CD14-positive monocyte (primary cell): ENCODE data around the gene CSTF1. TPM values are rescaled to one million over a fixed set of nuclear protein-coding genes. Genes with fewer than 3 reads are reported as not detected.

Experiments
- DNase-seq, 3 donors: peaks; one replicate each; pipeline ENCODE4 v3.0.0-alpha.2; 2011 to 2022
- H2AFZ ChIP-seq: 2 replicates; pipeline ENCODE4 v1.6.0; 2012; ENCODE audit warnings: mild to moderate bottlenecking, low read depth, low read length, inconsistent platforms; ENCODE audit not compliant: insufficient read depth, poor library complexity, severe bottlenecking
- H3K27ac ChIP-seq, 2 donors: 1 replicate in 1 of 2; 2 replicates in 1 of 2; pipeline ENCODE4 v1.5.1; 2012 to 2013; ENCODE audit warnings: low read length in 2 of 2, control low read depth in 1 of 2, inconsistent platforms in 1 of 2, low read depth in 1 of 2, mild to moderate bottlenecking in 1 of 2
- H3K27me3 ChIP-seq, 2 donors: one replicate each; pipeline versions ENCODE4 v1.6.0 to v1.6.1; 2011 to 2013; ENCODE audit warnings: low read length in 2 of 2; ENCODE audit not compliant: control insufficient read depth in 2 of 2, insufficient read depth in 2 of 2
- H3K36me3 ChIP-seq, 2 donors: replicated peaks in 1 of 2; 1 replicate in 1 of 2; 2 replicates in 1 of 2; pipeline versions ENCODE4 v1.5.1 to v1.6.1; 2012 to 2013; ENCODE audit warnings: low read length in 2 of 2, control low read depth in 1 of 2, inconsistent platforms in 1 of 2, mild to moderate bottlenecking in 1 of 2; ENCODE audit not compliant: insufficient read depth in 2 of 2, control insufficient read depth in 1 of 2
- H3K4me1 ChIP-seq, 2 donors: 1 replicate in 1 of 2; 2 replicates in 1 of 2; pipeline versions ENCODE4 v1.5.1 to v1.6.1; 2012 to 2013; ENCODE audit warnings: low read length in 2 of 2, control low read depth in 1 of 2, inconsistent platforms in 1 of 2, mild to moderate bottlenecking in 1 of 2, moderate library complexity in 1 of 2; ENCODE audit not compliant: insufficient read depth in 2 of 2, control insufficient read depth in 1 of 2
- H3K4me2 ChIP-seq: replicated peaks from 2 replicates; pipeline ENCODE3; 2012; ENCODE audit warnings: low read length, moderate library complexity, mild to moderate bottlenecking; ENCODE audit not compliant: poor library complexity, severe bottlenecking; ENCODE audit errors: extremely low read depth
- H3K4me3 ChIP-seq, 3 experiments: fragments of 200-600 bp in 1 of 3; sonication (generic) in 1 of 3; replicated peaks in 1 of 3; 1 replicate in 2 of 3; 2 replicates in 1 of 3; pipeline ENCODE4 v1.5.1; 2011 to 2013; ENCODE audit warnings: low read length in 3 of 3, mild to moderate bottlenecking in 3 of 3, control low read depth in 2 of 3, low read depth in 2 of 3, inconsistent platforms in 1 of 3, moderate library complexity in 1 of 3
- H3K79me2 ChIP-seq: 2 replicates; pipeline ENCODE4 v1.6.0; 2012; ENCODE audit warnings: mild to moderate bottlenecking, control low read depth, inconsistent platforms, low read length, moderate library complexity; ENCODE audit not compliant: insufficient read depth
- H3K9ac ChIP-seq: 2 replicates; pipeline ENCODE4 v1.6.0; 2017; ENCODE audit warnings: low read length, mild to moderate bottlenecking; ENCODE audit not compliant: insufficient read depth, poor library complexity, severe bottlenecking
- H3K9me3 ChIP-seq, 2 donors: replicated peaks in 1 of 2; 1 replicate in 1 of 2; 2 replicates in 1 of 2; pipeline versions ENCODE4 v1.5.1 to v1.6.1; 2012 to 2013; ENCODE audit warnings: low read length in 2 of 2, control low read depth in 1 of 2; ENCODE audit not compliant: control insufficient read depth in 1 of 2, insufficient read depth in 1 of 2
- H4K20me1 ChIP-seq: 2 replicates; pipeline ENCODE4 v1.6.0; 2012; ENCODE audit warnings: mild to moderate bottlenecking, low read length, control low read depth, moderate library complexity; ENCODE audit not compliant: insufficient read depth
- H3K27ac Mint-ChIP-seq, 7 donors: one replicate each; pipeline ENCODE4 v1.8.0; 2020; ENCODE audit warnings: mild to moderate bottlenecking in 7 of 7, mixed read lengths in 7 of 7, moderate library complexity in 6 of 7, inconsistent platforms in 2 of 7
- H3K27me3 Mint-ChIP-seq, 3 donors: one replicate each; pipeline ENCODE4 v1.8.0; 2021 to 2022; ENCODE audit warnings: low read depth in 3 of 3, mild to moderate bottlenecking in 3 of 3, mixed read lengths in 3 of 3, moderate library complexity in 3 of 3, inconsistent platforms in 1 of 3
- H3K36me3 Mint-ChIP-seq, 2 donors: one replicate each; pipeline ENCODE4 v1.8.0; 2020; ENCODE audit warnings: mixed read lengths in 2 of 2, inconsistent platforms in 1 of 2, mild to moderate bottlenecking in 1 of 2
- H3K4me1 Mint-ChIP-seq: one replicate; pipeline ENCODE4 v1.8.0; 2020; ENCODE audit warnings: mild to moderate bottlenecking, mixed read lengths
- H3K4me3 Mint-ChIP-seq, 2 donors: one replicate each; pipeline ENCODE4 v1.8.0; 2020; ENCODE audit warnings: mild to moderate bottlenecking in 2 of 2, mixed read lengths in 2 of 2, moderate library complexity in 1 of 2
- H3K9me3 Mint-ChIP-seq, 7 donors: one replicate each; pipeline ENCODE4 v1.8.0; 2020 to 2022; ENCODE audit warnings: mixed read lengths in 7 of 7, mild to moderate bottlenecking in 6 of 7, moderate library complexity in 6 of 7, inconsistent platforms in 2 of 7
- CTCF ChIP-seq: fragments of 200-600 bp; IDR thresholded peaks from one replicate; pipeline ENCODE4 v1.8.0; 2022; ENCODE audit warnings: antibody characterized with exemption, mild to moderate bottlenecking
- WGBS: methylation state at CpG from one replicate; pipeline ENCODE4 v1.1.5; 2013; ENCODE audit warnings: missing lambda C conversion rate; ENCODE audit not compliant: insufficient coverage; 5-methylcytosine and 5-hydroxymethylcytosine counted together
- intact Hi-C, 2 donors: fragments of 100-400 bp; cut with micrococcal nuclease; formaldehyde crosslinking; loops; one replicate each; pipeline versions ENCODE4 v1.15.0 to v1.15.1; 2023
- polyA plus RNA-seq, 3 donors: library from polyadenylated mRNA; depleted of rRNA in 1 of 3; unstranded in 2 of 3; stranded (reverse) in 1 of 3; fragments of 300-500 nt in 2 of 3; fragments of >200 nt in 1 of 3; fragmentation: Illumina TruSeq in 2 of 3; gene quantifications; 1 replicate in 2 of 3; 2 replicates in 1 of 3; pipeline ENCODE4 v1.2.3, GENCODE V29; 2012 to 2021

The CSTF1 gene
- polyA plus RNA-seq, 3 donors, result 7.7 to 15.7 (median 10.7) TPM

GRCh38 chr20:56360908-56361205 lies 31.6 kb upstream of the CSTF1 start:
- Histone ChIP-seq H3K79me2 (peaks cover 3% of the 10 kb centered on the region), H3K27me3 (no peaks in the 10 kb centered on the region), H3K9me3 (no peaks in the 10 kb centered on the region), H4K20me1 (peaks cover 4% of the 10 kb centered on the region), H2AFZ (no peak overlapping the region), H3K4me3 (no peak overlapping the region), H3K4me1 (peaks cover 12 to 18% of the 10 kb centered on the region in 2 donors), H3K27ac (no peak overlapping the region), H3K36me3 (peaks cover 0 to 10% of the 10 kb centered on the region in 2 donors), H3K4me2 (no peak overlapping the region), H3K9ac (no peak overlapping the region)
- no peak overlapping the region for H3K27ac Mint-ChIP-seq
- 96% methylated on average over 8 of the region's 8 CpGs for WGBS
- TF ChIP-seq CTCF, result no peak
- DNase-seq, result no peak
- H3K27me3 Mint-ChIP-seq, result peaks cover 5 to 7% (median 6%) of the 10 kb centered on the region in 3 donors
- peaks cover 22% of the 10 kb centered on the region for H3K4me1 Mint-ChIP-seq
- peaks cover 0 to 1% (median 0%) of the 10 kb centered on the region in 7 donors for H3K9me3 Mint-ChIP-seq
- H3K36me3 Mint-ChIP-seq, result peaks cover 15 to 24% of the 10 kb centered on the region in 2 donors
- H3K4me3 Mint-ChIP-seq, result no peak overlapping the region
- intact Hi-C loops, result no loop called here

GRCh38 chr20:56361900-56362299 lies 30.5 kb upstream of the CSTF1 start:
- Histone ChIP-seq H2AFZ (no peak overlapping the region), H3K4me2 (no peak overlapping the region), H3K9ac (no peak overlapping the region), H3K4me3 (no peak overlapping the region), H3K27me3 (no peaks in the 10 kb centered on the region), H4K20me1 (peaks cover 4% of the 10 kb centered on the region), H3K79me2 (peaks cover 3% of the 10 kb centered on the region), H3K9me3 (no peaks in the 10 kb centered on the region), H3K27ac (no peak overlapping the region), H3K4me1 (peaks cover 12 to 18% of the 10 kb centered on the region in 2 donors), H3K36me3 (peaks cover 3 to 21% of the 10 kb centered on the region in 2 donors)
- Mint-ChIP-seq H3K27ac (no peak overlapping the region), H3K27me3 (peaks cover 1 to 3% (median 2%) of the 10 kb centered on the region in 3 donors), H3K9me3 (peaks cover 0 to 1% (median 0%) of the 10 kb centered on the region in 7 donors), H3K4me1 (peaks cover 22% of the 10 kb centered on the region), H3K36me3 (peaks cover 25 to 33% of the 10 kb centered on the region in 2 donors), H3K4me3 (no peak overlapping the region)
- no peak for DNase-seq
- intact Hi-C loops, result no loop called here
- TF ChIP-seq CTCF, result no peak
- no CpG with 5 or more reads among the region's 8 CpGs for WGBS
